Hepatocyte (in vitro differentiated cells): ENCODE measurements around the gene AHCYL2.

Source experiments
- EZH2 ChIP-seq: fragments of 200-600 bp; sonication (generic); IDR thresholded peaks from 2 replicates; pipeline ENCODE4 v1.6.1; 2016; ENCODE audit warnings: antibody characterized with exemption, mild to moderate bottlenecking, borderline replicate concordance
- EZH2phosphoT487 ChIP-seq: fragments of 200-600 bp; sonication (generic); IDR thresholded peaks from one replicate; pipeline ENCODE4 v1.6.1; 2018; ENCODE audit warnings: antibody characterized with exemption, mild to moderate bottlenecking, low read depth, moderate library complexity; ENCODE audit not compliant: unreplicated experiment, severe bottlenecking
- TF ChIP-seq, protein P1 (sequence below): fragments of 200-600 bp; sonication (generic); IDR thresholded peaks from 2 replicates; pipeline ENCODE4 v1.5.1; 2016; ENCODE audit warnings: antibody characterized with exemption, mild to moderate bottlenecking; ENCODE audit not compliant: poor library complexity

DNA sequence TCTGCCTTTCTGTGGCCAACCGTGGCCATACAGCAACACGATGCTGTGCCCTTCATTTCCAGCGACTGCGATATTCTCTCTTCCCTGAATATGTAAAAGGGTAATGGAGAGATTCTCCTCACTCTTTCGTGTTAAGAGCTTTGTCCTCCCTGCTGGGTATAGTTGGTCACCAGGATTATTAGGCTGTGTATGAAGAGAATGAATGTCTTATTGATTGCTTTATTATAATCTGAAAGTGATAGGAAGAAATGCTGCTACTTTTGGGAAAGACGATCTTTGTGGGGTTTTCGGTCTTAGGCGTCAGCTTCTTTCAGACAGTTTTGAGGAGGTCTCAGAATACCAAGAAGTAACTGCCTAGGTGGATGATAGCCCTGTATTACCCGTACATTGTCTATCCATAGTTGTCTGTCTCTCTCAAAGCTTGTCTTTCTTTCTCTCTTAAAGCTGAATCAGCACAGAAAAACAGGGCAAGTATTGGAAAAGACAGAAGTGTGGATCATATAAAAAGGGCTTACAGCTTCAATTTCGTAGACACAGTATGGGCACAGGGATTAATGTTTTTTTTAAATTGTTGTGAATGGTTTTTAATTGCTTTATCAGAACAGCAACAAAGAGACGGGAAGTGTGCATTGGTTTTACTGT, 1.2 kb downstream of the AHCYL2 start:
- TF ChIP-seq, protein P1, sequence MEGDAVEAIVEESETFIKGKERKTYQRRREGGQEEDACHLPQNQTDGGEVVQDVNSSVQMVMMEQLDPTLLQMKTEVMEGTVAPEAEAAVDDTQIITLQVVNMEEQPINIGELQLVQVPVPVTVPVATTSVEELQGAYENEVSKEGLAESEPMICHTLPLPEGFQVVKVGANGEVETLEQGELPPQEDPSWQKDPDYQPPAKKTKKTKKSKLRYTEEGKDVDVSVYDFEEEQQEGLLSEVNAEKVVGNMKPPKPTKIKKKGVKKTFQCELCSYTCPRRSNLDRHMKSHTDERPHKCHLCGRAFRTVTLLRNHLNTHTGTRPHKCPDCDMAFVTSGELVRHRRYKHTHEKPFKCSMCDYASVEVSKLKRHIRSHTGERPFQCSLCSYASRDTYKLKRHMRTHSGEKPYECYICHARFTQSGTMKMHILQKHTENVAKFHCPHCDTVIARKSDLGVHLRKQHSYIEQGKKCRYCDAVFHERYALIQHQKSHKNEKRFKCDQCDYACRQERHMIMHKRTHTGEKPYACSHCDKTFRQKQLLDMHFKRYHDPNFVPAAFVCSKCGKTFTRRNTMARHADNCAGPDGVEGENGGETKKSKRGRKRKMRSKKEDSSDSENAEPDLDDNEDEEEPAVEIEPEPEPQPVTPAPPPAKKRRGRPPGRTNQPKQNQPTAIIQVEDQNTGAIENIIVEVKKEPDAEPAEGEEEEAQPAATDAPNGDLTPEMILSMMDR = no peak
- TF ChIP-seq EZH2phosphoT487 (no peak), EZH2 (no peak)
